HL-60/S4 treated with phorbol 12-myristate 13-acetate at 8.2 ng/mL for 4 days and 3 days (cell line): Measurements from ENCODE around the gene BRD9.

Experiments used
- in situ Hi-C: fragments of 300-500 bp; cut with MboI; formaldehyde crosslinking; loops from 2 replicates; pipeline ENCODE4 v1.15.0; 2022; ENCODE audit warnings: low sequenced_read_pairs

BRD9 gene

DNA sequence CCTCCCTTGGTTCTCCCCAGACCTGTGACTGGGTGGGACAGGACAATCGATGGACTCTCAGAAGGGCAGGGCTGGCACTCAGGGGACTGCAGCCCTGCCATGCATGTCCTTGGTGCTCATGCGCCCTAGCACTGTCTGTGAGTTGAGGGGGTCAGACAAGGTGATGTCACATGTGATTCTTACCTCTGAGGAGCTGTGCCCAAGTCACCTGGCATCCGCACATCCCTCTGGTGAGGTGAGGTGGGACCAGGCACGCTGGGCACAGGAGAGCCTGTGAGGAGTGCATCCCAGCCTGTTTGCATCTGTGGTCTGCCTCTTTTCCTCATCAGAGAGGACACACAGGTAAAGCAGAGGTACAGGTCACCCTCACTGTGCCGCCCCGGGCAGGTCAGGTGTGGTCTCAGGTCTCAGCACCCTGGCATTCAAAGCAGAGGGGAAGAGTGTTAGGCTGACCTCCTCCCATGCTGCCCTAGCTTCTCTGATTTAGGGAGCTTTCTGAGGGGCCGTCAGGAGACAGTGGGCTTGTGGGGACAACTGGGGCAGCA, 14.8 kb upstream of the BRD9 start:
- in situ Hi-C loops: no loop called here

DNA sequence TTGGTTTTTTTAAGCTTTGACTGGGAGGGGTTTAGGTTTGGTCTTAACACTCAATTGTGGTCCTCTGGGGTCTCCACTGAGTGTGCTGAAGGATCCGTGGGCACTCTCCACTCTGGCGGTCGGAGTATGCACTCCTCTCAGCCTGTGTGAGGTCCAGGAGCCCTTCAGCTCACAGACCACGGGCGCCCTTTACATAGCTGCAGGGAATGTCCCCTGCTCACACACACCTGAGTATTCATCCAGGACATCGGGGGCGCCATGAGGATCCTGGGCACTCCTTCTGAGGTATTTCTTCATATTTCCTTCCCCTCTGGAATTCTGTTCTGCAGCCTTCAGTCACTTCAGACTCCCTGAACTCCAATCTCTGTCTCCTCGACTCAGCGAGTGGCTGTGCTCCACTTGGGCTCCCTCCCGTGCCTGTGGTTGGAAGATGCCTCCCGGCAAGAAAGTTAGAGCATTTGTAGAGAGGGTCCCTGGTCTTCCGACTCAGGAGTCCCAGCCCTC, 12.6 kb upstream of the BRD9 start:
- in situ Hi-C loops: no loop called here

DNA sequence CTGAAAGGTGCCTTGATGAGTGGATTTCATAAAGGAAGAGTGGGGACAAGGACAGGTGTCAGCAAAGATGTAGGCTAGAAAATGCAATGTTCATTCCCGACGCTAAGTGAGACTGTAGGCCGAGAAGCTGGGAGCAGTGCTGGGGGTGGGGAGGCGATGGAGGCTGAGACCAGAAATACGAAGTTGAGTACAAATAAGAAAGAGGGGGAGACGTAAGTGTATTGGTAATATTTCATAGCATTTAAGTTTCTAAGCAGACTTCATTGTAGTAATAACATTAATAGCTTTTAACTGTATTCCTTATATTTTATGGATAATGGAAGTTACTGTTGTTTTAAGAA, 11.1 kb upstream of the BRD9 start:
- in situ Hi-C loops: no loop called here

DNA sequence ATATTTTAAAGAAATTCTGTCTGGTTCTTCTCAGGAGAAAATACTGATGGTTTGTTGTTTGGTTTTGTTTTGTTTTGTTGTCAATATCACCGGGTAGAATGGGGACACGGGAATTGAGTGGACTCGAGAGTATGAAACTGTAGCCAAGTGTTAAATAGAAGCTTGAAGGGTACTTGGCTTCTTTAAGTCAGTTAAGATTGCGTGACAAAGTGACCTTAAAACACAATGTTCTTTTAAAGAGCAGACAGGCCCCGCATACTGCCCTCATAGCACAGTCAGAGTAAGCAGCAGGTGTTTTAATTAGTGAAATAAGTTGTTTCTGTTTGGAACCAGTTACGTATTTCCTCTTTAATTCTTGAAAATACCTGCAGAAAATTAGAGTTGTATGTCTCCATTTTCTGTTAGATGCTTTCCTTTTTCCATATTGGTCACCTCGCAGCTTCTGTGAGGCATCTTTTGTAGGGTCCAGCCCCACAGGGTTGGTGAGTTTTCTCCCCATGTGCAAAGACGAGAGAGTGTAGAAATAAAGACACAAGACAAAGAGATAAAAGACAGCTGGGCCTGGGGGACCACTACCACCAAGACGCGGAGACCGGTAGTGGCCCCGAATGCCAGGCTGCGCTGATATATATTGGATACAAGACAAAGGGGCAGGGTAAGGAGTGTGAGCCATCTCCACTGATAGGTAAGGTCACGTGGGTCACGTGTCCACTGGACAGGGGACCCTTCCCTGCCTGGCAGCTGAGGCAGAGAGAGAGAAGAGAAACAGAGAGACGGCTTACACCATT, 9.7 kb upstream of the BRD9 start:
- in situ Hi-C loops: no loop called here

DNA sequence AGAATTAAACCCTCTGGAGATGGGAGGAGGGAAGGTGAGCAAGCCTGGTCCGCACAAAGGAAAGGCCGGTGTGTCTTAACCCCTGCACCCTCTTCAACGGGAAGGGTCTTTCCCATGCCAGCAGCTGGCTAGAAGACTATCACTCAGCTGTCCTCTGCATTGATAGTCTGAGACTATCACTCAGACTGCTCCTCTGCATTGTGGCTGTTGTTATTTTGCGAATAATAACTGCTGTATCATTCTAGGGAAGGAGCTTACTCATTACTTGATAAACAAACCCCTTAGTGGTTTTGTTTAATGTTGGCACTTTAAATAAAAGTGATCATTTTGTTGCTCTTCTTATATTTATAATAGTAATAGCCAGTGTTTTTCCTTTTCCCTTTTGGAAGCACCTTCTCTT, 8.2 kb upstream of the BRD9 start:
- in situ Hi-C loops: no loop called here

DNA sequence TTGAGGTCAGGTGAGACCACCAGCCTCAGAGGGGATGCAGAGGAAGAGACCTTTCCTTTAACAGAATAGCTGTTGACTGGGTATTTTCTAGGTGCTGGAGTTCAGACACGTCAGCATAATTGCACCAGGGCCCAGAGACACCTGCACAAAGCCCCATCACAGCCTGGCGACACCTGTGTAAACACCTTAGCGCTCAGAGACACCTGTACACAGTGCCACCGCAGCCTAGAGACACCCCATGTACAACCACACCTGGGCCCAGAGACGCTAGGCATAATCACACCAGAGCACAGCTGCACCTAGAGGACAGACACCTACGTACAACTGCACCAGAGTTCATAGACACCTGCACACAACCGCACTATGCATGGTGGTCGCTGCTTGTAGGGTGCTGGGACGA, 1.1 kb upstream of the BRD9 start:
- in situ Hi-C loops: no loop called here

DNA sequence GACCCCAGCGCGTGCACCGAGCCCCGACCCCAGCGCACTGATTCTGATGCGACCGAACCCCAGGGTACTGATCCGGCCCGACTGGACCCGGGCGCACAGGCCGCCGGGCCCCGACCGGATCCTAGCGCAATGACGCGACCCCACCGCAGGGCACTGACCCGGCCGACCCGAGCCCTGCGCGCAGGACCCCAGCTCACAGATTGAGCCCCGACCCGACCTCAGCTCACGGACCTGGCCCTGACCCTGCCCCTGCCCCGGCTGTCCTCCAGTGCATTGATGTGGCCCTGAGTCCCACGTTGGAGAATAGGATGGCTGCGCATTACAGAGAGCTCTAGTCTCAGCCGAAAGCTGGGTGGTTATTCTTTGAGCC, 521 bp upstream of the BRD9 start:
- in situ Hi-C loops: no loop called here

DNA sequence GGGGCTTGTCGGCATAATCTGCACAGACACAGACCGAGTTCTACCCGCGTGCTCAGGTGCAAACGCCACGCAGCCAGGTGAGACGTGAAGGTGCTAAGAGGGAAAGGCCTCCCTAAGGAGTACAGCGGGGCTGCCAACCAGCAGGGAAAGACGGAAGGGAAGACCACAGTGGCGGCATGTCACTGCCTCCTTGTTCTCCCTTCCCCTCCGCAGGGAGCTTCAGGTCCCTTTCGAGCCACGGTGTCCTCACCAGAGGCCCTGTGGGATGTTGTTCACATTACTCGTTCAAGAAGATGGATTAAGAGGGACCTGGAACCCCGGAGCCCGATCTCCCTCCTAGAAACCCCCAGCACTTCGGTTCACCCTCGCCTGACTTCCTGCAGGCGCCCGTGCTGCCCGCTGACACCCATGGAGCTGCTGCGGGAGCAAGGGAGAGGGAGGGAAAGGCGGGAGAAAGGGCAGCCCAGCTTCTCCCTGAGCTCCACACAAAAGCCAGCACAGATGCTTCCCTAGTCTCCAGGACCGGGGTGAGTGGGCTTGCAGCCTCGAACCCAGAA, 686 bp downstream of the BRD9 start:
- in situ Hi-C loops: no loop called here

DNA sequence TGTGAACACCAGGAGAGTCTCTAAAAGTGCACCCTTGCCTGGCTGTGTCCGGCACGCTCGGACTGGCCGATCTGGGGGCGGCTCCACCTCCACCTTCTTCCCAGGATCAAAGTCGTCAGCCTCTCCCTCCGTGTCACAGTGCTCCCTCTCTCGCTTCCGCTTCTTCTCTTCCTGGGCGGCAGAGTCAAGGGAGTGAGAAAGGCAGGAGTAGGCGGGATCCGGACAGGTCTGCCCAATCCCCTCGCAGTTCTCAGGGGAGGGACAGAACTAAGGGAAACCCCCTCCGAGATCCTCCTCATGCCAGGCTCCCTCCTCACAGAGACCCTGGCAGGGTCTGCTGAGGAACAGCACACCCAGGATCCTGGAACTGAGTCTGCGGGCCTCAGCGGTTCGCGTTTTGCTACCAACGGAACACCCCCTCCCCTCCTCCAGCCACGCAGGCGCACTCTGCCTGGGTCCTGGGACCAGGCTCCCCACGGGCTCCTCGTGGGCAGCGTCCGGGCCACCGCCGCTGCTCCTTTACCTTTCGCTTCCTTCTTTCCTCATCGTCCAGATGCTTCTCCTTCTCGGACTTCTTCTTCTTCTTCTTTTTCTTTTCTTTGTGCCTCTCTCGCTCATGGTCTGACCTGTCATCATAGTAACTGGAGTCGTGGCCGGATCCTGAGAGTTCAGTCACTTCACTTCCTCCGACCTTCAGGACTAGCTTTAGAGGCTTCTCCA, 1.3 kb downstream of the BRD9 start:
- in situ Hi-C loops: no loop called here

DNA sequence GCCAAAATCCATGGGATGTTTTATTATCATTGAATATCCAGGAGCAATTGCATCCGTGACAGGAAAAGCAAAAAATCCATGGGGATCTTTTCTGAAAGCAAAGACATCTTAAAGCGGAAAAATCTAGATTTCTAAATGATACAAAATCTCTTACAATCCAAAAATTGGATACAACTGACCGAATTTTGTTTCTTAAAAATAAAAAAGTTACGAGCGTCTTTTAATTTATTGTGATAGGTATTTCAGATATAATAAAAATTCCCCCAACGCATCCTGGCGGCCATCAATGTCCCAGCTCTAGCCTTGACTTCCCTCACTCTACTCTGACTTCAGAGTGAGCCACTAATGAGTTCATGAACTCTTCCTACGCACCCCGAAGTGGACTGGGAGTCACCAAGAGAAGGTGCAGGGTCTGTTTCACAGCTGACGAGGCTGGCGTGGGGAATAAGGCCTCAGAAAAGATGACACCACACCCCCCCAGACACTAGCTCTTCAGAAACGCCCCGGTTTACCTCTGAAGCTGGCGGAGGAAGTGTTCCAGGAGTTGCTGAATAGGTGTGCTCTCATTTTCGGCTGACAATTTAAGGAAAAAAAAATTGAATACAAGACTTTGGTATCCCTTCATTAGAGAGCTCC, 3.4 kb downstream of the BRD9 start:
- in situ Hi-C loops: no loop called here

DNA sequence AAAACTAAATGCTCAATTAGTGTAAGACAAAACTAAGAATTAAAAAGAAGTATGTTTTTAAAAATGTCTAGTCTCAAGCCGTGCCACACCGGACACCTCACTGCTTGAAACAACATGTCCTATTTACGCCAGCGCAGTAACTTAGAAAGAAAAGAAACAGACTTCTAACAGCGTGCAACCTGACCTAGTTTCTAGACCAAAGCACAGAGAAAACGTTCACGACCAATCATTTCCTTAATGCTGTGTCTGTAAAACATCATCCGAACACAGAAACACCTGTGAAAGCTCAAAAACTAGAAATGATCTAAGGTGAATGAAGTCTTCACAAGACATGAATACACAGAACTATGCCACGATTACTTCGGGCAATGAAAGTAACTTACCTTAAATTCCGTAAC, 4.0 kb downstream of the BRD9 start:
- in situ Hi-C loops: no loop called here

DNA sequence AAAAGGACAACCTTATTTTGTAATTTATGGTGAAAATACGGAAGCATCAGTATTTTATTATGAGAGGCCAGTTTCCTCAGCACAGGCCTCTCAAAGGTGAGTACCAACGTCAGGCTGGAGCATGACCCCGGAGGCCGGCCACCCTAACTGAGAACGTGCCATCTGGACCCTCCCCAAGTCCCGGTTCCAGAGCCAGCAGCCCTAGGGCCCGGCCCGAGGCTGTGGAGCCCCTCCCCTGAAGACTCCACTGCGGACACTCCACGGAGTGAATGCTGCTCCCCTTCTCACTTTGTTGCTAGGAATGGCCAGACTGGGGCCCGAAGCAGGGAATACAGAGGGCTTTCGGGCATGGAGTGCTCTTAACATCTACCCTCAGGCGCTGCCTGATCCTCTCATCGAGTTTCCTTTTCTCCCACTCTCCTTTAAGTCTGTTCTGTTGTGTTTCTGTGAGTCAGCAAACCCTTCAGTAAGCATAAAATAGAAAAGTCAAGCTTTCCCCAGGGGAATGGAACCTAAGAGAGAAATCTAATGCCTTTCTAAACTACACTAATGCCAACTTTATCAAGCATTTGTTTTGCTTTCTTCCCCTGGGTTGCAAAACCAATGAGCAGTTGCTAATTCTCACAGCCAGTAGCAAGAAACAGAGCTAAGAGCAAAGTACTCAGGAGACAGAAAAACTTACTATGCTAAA, 4.5 kb downstream of the BRD9 start:
- in situ Hi-C loops: no loop called here

DNA sequence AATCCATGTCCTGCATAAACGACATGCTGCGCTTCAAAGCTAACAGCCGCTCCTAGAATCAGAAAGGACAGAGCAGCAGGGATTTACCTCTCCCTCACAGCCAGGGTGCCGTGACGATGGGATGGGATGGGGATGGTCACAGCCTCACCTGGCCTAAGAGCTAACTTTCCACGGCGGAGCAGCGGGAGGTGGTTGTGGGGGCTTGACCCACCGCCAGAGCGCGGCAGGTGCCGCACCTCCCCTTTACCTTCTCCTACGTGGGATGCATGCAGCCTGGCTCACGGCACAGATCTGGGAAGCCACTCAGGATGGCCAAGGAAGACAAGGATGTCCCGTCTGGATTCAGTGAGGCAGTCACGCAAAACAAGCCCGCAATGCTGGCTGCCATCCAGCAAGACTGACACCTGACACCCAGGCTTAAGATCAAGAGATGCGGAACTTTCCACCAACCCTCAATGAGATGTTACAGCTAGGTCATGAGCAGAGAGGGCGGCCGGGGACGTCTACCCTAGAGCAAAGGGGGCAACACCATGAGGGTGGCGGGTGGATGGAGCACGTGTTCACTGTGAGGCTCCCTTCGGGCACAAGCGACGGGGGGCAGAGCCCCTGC, 5.8 kb downstream of the BRD9 start:
- in situ Hi-C loops: no loop called here

DNA sequence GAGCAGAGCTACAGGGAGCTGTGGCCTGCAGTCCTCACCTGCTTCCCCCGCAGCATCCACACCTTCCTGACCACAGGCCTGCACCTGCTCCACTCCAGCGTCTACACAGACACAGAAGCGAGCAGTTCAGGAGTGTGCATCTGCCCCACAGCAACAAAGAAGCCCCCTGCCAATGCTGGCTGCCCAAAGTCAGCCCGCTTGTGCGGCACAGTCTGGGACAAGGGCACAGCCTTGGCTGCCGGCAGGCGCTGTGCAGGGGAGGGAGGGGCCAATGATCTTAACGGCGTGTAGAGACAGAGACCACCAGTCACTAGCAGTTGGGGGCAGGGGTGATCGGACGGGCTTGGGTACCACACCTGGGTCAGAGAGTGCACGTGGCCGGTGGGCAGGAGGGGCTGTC, 6.6 kb downstream of the BRD9 start:
- in situ Hi-C loops: no loop called here

DNA sequence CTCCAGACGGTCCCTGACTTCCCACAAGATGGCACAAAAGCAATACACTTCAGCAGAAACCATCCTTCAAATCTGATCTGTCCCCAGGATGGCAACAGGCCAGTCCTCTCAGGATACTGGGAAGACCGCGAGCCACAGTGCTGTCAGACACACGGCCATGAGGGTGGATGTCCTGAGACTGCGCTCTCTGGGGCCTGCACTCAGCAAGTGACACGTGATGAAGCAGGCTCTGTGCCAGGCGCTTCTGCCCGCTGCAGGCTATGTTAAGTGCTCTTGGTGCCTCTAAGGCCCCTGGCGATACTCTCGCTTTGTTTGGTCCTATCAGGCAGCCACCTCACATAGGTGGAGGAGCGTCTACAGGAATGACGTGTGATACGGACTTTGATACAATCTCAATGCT, 7.1 kb downstream of the BRD9 start:
- in situ Hi-C loops: no loop called here

DNA sequence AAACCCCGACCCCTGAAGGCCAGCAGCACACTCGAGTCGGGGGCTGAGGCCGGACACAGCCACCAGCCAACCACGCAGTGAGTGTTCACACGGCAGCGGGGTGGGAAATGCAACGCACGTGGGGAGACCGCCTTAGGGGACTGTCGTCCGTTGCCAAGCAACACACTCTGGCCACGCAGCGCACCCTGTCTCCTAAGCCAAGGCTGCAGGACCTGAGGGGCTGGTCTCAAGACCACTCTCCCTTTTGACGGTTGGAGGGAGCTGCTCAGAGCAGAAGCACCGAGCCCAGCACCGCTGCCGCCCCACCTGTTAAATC, 7.5 kb downstream of the BRD9 start:
- in situ Hi-C loops: no loop called here

DNA sequence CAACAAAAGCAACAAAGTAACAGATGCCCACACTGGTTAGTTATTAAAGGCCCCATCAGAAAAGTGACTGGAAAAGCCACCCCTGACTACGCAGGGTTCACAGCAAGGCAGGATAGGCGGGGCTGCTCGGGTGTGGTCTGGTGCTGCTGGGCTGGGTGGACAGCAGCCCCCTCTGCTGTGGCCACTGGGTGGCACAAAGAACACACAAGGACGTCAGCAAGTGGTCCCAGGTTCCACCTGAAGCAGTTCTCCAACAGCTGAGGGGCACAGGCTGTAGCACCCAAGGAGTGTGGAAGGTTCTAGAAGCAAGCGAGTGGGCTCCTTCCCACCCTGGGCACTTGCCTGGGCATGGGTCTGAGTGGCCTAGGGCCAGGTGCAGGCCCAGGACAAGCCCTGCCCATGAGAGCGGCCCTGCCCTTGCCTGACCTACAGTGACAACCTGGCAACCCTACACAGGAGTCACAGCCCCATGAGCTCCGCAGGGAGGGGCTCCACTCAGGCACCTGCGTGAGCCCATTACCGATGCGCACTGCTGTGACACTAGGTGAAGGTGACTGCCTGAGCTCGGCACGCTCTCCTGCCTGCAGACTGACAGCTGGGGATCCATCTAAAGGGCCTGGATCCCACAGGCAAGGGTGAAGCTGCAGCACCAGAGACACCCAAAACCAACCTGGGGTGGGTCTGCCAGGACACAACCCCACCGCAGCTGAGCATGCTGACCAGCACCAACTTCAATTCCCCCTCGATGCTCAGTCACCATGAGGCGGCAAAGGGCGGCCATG, 8.1 kb downstream of the BRD9 start:
- in situ Hi-C loops: no loop called here

DNA sequence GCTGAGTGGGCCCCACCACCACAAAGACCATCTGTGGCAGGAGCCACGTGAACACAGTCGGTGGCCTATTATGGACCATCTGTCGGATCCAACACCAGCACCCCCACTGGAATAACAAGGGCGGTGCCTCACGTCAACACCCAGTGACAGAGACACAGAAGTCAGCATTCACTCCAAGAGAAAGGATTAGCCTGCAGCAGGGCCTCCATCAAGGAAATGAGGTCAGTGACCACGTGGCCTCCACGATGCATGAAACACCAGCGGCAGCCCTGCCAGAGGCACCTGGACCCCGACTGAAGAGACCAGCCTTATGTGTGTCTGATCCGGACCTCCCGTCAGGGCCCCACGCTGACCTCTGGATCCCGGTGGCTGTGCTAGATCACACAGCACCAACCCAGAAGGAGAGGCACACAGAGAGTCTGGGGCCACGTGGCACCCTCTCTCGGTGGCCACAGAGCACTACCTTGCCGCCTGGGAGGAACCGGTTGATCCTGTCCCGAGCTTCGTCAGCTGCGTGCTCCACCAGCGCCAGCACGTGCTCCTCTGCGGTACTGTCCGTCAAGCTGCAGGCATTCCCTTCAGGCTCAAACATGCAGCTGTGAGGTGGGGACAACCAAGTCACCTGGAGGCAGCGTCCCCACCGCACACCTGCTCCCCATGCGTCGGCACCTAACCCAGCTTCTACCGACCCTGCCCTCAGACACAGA, 9.0 kb downstream of the BRD9 start:
- in situ Hi-C loops: no loop called here
